ENCODE data around the gene LAIR2.

DNA sequence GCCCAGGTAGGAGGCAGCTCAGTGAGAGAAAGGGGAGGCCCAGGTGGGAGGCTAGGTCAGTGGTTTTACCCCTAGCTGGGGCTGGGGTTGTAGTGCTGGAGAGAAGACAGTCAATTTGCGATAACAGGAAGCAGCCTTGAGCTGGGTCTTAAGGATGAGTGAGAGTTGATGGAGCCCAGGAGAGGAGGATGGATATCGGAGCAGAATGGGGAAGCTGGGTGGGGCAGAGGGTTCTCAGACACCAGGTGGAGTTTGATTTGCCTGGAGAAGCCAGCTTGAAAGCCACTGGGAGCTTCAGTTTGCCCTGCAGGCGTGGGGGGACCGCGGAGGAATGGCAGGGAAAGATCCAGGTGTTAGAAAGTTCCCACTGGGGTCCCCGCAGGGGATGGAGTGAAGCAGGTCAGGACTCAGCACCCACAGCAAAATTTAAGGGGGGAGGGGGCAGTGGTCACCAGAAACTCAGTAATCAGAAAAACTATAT lies 28.7 kb upstream of the LAIR2 start:
- TF ChIP-seq EZH2 (IDR thresholded peaks at IDR 0.05; ENCODE audit: borderline replicate concordance, low read depth, low read length, severe bottlenecking): no peak
- no peak for TF ChIP-seq CTCF (IDR thresholded peaks at IDR 0.05; ENCODE audit: borderline replicate concordance, extremely low read depth, low read length, poor library complexity, severe bottlenecking)
